ENCODE measurements around the gene NAPSA. TPM values are rescaled to one million over a fixed set of nuclear protein-coding genes. Genes with fewer than 3 reads are reported as not detected.

NAPSA gene
- polyA plus RNA-seq, 1 donor (not counting 4 experiments of a cell fraction or from before 2014, with no cell fraction given): 0.94 TPM

- no peaks in the 10 kb centered on the region for H3K4me1 ChIP-seq (ENCODE audit: control insufficient read depth, extremely low read depth, insufficient read depth, low read length)
- no peak overlapping the region for H3K9ac ChIP-seq (ENCODE audit: control insufficient read depth, extremely low read depth, insufficient read depth, low read length)
- FAIRE-seq (no peak), DNase-seq (ENCODE audit: low read depth, low spot score) (no peak)
- no peak overlapping the region for H3K4me2 ChIP-seq (ENCODE audit: control insufficient read depth, extremely low read depth, insufficient read depth, low read depth, low read length)
- dilution Hi-C loops (cut with MboI; ENCODE audit: extremely low pct_ligation_motif_present, low sequenced_read_pairs): no loop called here
- H3K27me3 ChIP-seq (ENCODE audit: control insufficient read depth, extremely low read depth, insufficient read depth, low read length): peaks cover 36% of the 10 kb centered on the region
- no peaks in the 10 kb centered on the region for H3K9me3 ChIP-seq (ENCODE audit: control insufficient read depth, low read depth, low read length)
- TF ChIP-seq, protein P1, sequence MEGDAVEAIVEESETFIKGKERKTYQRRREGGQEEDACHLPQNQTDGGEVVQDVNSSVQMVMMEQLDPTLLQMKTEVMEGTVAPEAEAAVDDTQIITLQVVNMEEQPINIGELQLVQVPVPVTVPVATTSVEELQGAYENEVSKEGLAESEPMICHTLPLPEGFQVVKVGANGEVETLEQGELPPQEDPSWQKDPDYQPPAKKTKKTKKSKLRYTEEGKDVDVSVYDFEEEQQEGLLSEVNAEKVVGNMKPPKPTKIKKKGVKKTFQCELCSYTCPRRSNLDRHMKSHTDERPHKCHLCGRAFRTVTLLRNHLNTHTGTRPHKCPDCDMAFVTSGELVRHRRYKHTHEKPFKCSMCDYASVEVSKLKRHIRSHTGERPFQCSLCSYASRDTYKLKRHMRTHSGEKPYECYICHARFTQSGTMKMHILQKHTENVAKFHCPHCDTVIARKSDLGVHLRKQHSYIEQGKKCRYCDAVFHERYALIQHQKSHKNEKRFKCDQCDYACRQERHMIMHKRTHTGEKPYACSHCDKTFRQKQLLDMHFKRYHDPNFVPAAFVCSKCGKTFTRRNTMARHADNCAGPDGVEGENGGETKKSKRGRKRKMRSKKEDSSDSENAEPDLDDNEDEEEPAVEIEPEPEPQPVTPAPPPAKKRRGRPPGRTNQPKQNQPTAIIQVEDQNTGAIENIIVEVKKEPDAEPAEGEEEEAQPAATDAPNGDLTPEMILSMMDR (optimal IDR thresholded peaks at IDR 0.05 in 1 of 3, IDR thresholded peaks at IDR 0.05 in 1 of 3, conservative IDR thresholded peaks at IDR 0.05 in 1 of 3; ENCODE audit: extremely low read depth in 1 of 3, insufficient read depth in 2 of 3, low read length in 3 of 3): no peak
- TF ChIP-seq EZH2 (IDR thresholded peaks at IDR 0.05; ENCODE audit: low read length): no peak
- H3K79me2 ChIP-seq (ENCODE audit: control insufficient read depth, insufficient read depth, low read length): no peaks in the 10 kb centered on the region
- no peaks in the 10 kb centered on the region for H4K20me1 ChIP-seq (ENCODE audit: control insufficient read depth, extremely low read depth, insufficient read depth, low read length)
- no peak overlapping the region for H3K27ac ChIP-seq (ENCODE audit: control insufficient read depth, insufficient read depth, low read length)
- no peaks in the 10 kb centered on the region for H3K36me3 ChIP-seq (ENCODE audit: control insufficient read depth in 2 of 2, extremely low read depth in 1 of 2, insufficient read depth in 2 of 2, low read length in 2 of 2)
- H3K4me3 ChIP-seq (ENCODE audit: control insufficient read depth in 2 of 3, extremely low read depth in 1 of 3, insufficient read depth in 2 of 3, low read depth in 1 of 3, low read length in 3 of 3): no peak overlapping the region
- H3K9me1 ChIP-seq (ENCODE audit: control insufficient read depth, extremely low read depth, insufficient read depth, low read length): no peaks in the 10 kb centered on the region
- H2AFZ ChIP-seq (ENCODE audit: control insufficient read depth, low read length): no peak overlapping the region
Observed at GRCh38 chr19:50317115-50317514, 48.3 kb downstream of the NAPSA start.

DNA sequence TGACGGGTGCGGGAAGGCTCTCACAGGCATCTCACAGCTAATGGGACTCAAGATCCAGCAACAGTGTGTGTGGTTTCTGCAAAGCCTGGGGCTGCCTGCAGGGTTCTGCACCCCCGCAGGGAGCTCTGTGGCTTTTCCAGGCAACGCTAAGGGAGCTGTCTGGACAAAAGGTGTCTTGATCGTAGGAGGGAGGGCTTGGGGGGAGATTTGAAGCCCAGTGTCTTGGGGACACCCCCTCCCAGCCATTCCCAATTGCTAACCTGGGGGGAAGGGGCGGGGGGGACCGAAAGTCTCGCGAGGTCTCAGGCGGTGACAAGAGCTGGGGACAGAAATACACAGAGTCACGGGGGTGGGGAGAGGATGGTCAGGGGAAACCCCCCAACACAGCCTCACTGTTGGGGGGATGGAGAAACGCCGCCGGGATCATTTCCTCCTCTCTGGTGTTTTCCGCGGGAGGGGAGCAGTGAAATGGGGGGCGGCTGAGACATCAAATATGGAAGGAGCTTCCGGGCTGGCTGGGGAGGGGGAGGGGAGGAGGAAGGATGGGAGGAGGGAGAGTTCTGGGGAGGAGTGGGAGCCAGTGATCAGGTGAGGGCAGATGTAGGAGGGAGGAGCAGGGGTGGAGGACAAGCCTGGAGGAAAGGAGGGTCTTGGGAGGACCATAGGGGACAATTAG is 49.5 kb downstream of the NAPSA start:
- no peak overlapping the region for H3K4me2 ChIP-seq (ENCODE audit: control insufficient read depth, extremely low read depth, insufficient read depth, low read depth, low read length)
- H3K36me3 ChIP-seq (ENCODE audit: control insufficient read depth in 2 of 2, extremely low read depth in 1 of 2, insufficient read depth in 2 of 2, low read length in 2 of 2): no peaks in the 10 kb centered on the region
- FAIRE-seq (no peak), DNase-seq (ENCODE audit: low read depth, low spot score) (no peak)
- no peak overlapping the region for H3K4me3 ChIP-seq (ENCODE audit: control insufficient read depth in 2 of 3, extremely low read depth in 1 of 3, insufficient read depth in 2 of 3, low read depth in 1 of 3, low read length in 3 of 3)
- no peak overlapping the region for H3K27ac ChIP-seq (ENCODE audit: control insufficient read depth, insufficient read depth, low read length)
- no peak overlapping the region for H3K9ac ChIP-seq (ENCODE audit: control insufficient read depth, extremely low read depth, insufficient read depth, low read length)
- H3K4me1 ChIP-seq (ENCODE audit: control insufficient read depth, extremely low read depth, insufficient read depth, low read length): no peaks in the 10 kb centered on the region
- TF ChIP-seq, protein P1 (optimal IDR thresholded peaks at IDR 0.05 in 1 of 3, IDR thresholded peaks at IDR 0.05 in 1 of 3, conservative IDR thresholded peaks at IDR 0.05 in 1 of 3; ENCODE audit: extremely low read depth in 1 of 3, insufficient read depth in 2 of 3, low read length in 3 of 3): no peak
- no peak for TF ChIP-seq EZH2 (IDR thresholded peaks at IDR 0.05; ENCODE audit: low read length)
- H3K79me2 ChIP-seq (ENCODE audit: control insufficient read depth, insufficient read depth, low read length): no peaks in the 10 kb centered on the region
- dilution Hi-C loops (cut with MboI; ENCODE audit: extremely low pct_ligation_motif_present, low sequenced_read_pairs): no loop called here
- no peaks in the 10 kb centered on the region for H3K9me3 ChIP-seq (ENCODE audit: control insufficient read depth, low read depth, low read length)
- H2AFZ ChIP-seq (ENCODE audit: control insufficient read depth, low read length): no peak overlapping the region
- no peaks in the 10 kb centered on the region for H4K20me1 ChIP-seq (ENCODE audit: control insufficient read depth, extremely low read depth, insufficient read depth, low read length)
- no peaks in the 10 kb centered on the region for H3K9me1 ChIP-seq (ENCODE audit: control insufficient read depth, extremely low read depth, insufficient read depth, low read length)
- H3K27me3 ChIP-seq (ENCODE audit: control insufficient read depth, extremely low read depth, insufficient read depth, low read length): peaks cover 40% of the 10 kb centered on the region
